Measurements from ENCODE around the gene GDPD4.

Gene GDPD4

DNA sequence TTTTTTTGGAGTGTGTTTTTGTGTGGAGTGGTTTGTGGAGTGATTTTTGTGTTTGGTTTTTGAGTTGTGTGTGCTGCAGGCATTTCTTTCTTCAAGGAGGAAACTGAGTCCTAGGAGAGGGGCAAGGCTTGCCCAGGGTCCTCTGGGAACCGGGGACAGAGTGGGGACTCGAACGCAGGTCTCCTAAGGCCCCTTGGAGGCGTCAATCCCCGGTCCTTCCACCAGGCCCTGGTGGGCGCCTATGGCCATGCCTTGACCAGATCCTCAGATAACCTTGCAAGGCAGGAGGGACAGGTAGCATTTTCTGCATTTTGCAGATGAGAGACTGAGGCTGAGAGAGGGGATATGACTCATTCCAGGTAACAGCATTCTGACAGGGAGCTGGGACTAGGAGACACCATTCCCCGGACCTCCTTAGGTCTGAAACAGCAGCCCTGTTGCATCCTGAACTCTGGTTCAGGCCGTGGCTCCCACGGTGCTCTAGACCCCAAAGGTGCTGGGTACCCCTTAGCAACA, 134.3 kb downstream of the GDPD4 start:
- no peak overlapping the region for H3K4me3 ChIP-seq (ENCODE audit: control insufficient read depth, low read depth, low read length)
- TF ChIP-seq, protein P1, sequence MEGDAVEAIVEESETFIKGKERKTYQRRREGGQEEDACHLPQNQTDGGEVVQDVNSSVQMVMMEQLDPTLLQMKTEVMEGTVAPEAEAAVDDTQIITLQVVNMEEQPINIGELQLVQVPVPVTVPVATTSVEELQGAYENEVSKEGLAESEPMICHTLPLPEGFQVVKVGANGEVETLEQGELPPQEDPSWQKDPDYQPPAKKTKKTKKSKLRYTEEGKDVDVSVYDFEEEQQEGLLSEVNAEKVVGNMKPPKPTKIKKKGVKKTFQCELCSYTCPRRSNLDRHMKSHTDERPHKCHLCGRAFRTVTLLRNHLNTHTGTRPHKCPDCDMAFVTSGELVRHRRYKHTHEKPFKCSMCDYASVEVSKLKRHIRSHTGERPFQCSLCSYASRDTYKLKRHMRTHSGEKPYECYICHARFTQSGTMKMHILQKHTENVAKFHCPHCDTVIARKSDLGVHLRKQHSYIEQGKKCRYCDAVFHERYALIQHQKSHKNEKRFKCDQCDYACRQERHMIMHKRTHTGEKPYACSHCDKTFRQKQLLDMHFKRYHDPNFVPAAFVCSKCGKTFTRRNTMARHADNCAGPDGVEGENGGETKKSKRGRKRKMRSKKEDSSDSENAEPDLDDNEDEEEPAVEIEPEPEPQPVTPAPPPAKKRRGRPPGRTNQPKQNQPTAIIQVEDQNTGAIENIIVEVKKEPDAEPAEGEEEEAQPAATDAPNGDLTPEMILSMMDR (conservative IDR thresholded peaks at IDR 0.05; ENCODE audit: control insufficient read depth, insufficient read depth, low read depth, low read length) = no peak
- no peak for DNase-seq (ENCODE audit: low read depth)

Data from fibroblast of mammary gland (primary cell).